Skeletal muscle satellite cell (primary cell): ENCODE data around the gene SMYD3.

Source experiments
- H3K27me3 ChIP-seq: 2 replicates; pipeline ENCODE4 v1.7.0; 2013; ENCODE audit warnings: low read length; ENCODE audit not compliant: control insufficient read depth, insufficient read depth
- H3K36me3 ChIP-seq: 2 replicates; pipeline ENCODE4 v1.7.0; 2013; ENCODE audit warnings: mild to moderate bottlenecking, control low read depth, low read length; ENCODE audit not compliant: insufficient read depth
- H3K4me1 ChIP-seq: 2 replicates; pipeline ENCODE4 v1.7.0; 2013; ENCODE audit warnings: low read length; ENCODE audit not compliant: control insufficient read depth, insufficient read depth
- H3K4me2 ChIP-seq: 2 replicates; pipeline ENCODE4 v1.7.0; 2013; ENCODE audit warnings: mild to moderate bottlenecking, low read length
- H3K4me3 ChIP-seq: 2 replicates; pipeline ENCODE4 v1.7.0; 2013; ENCODE audit warnings: low read length
- H3K9ac ChIP-seq: 2 replicates; pipeline ENCODE4 v1.7.0; 2013; ENCODE audit warnings: mild to moderate bottlenecking, low read depth, low read length, moderate library complexity
- H3K9me3 ChIP-seq: replicated peaks from 2 replicates; pipeline ENCODE4 v1.7.0; 2013; ENCODE audit warnings: mild to moderate bottlenecking, control low read depth, low read length

The SMYD3 gene

GRCh38 chr1:245805532-245805931 lies 701.5 kb downstream of the SMYD3 start:
- H3K9me3 ChIP-seq: no peaks in the 10 kb centered on the region
- no peak overlapping the region for H3K4me2 ChIP-seq
- no peaks in the 10 kb centered on the region for H3K27me3 ChIP-seq
- no peaks in the 10 kb centered on the region for H3K36me3 ChIP-seq
- H3K4me1 ChIP-seq: peaks cover 6% of the 10 kb centered on the region
- no peak overlapping the region for H3K9ac ChIP-seq
- H3K4me3 ChIP-seq: no peak overlapping the region

GRCh38 chr1:245804696-245805095 lies 702.4 kb downstream of the SMYD3 start:
- Histone ChIP-seq H3K4me3 (no peak overlapping the region), H3K4me1 (peaks cover 6% of the 10 kb centered on the region), H3K4me2 (no peak overlapping the region), H3K9ac (no peak overlapping the region), H3K9me3 (no peaks in the 10 kb centered on the region), H3K36me3 (no peaks in the 10 kb centered on the region), H3K27me3 (no peaks in the 10 kb centered on the region)

GRCh38 chr1:245803666-245804037 lies 703.4 kb downstream of the SMYD3 start:
- H3K9me3 ChIP-seq: no peaks in the 10 kb centered on the region
- H3K4me3 ChIP-seq: no peak overlapping the region
- no peak overlapping the region for H3K9ac ChIP-seq
- no peaks in the 10 kb centered on the region for H3K36me3 ChIP-seq
- H3K4me1 ChIP-seq: peaks cover 6% of the 10 kb centered on the region
- H3K27me3 ChIP-seq: no peaks in the 10 kb centered on the region
- no peak overlapping the region for H3K4me2 ChIP-seq

GRCh38 chr1:245802941-245803665 lies 704.0 kb downstream of the SMYD3 start:
- H3K9ac ChIP-seq: no peak overlapping the region
- no peak overlapping the region for H3K4me3 ChIP-seq
- H3K4me1 ChIP-seq: peaks cover 6% of the 10 kb centered on the region
- H3K36me3 ChIP-seq: no peaks in the 10 kb centered on the region
- H3K4me2 ChIP-seq: no peak overlapping the region
- no peaks in the 10 kb centered on the region for H3K9me3 ChIP-seq
- no peaks in the 10 kb centered on the region for H3K27me3 ChIP-seq

GRCh38 chr1:245800901-245801605 lies 706.0 kb downstream of the SMYD3 start:
- no peaks in the 10 kb centered on the region for H3K9me3 ChIP-seq
- no peaks in the 10 kb centered on the region for H3K4me1 ChIP-seq
- no peak overlapping the region for H3K4me3 ChIP-seq
- H3K4me2 ChIP-seq: no peak overlapping the region
- H3K9ac ChIP-seq: no peak overlapping the region
- no peaks in the 10 kb centered on the region for H3K36me3 ChIP-seq
- H3K27me3 ChIP-seq: no peaks in the 10 kb centered on the region

- no peak overlapping the region for H3K9ac ChIP-seq
- no peaks in the 10 kb centered on the region for H3K36me3 ChIP-seq
- no peak overlapping the region for H3K4me2 ChIP-seq
- no peaks in the 10 kb centered on the region for H3K27me3 ChIP-seq
- no peaks in the 10 kb centered on the region for H3K9me3 ChIP-seq
- no peaks in the 10 kb centered on the region for H3K4me1 ChIP-seq
- no peak overlapping the region for H3K4me3 ChIP-seq
These were observed 708.7 kb downstream of the SMYD3 start for GRCh38 chr1:245798349-245798711.

GRCh38 chr1:245797592-245798348 lies 709.3 kb downstream of the SMYD3 start:
- H3K27me3 ChIP-seq: no peaks in the 10 kb centered on the region
- H3K9ac ChIP-seq: no peak overlapping the region
- H3K4me1 ChIP-seq: no peaks in the 10 kb centered on the region
- no peak overlapping the region for H3K4me3 ChIP-seq
- H3K9me3 ChIP-seq: no peaks in the 10 kb centered on the region
- H3K36me3 ChIP-seq: no peaks in the 10 kb centered on the region
- H3K4me2 ChIP-seq: no peak overlapping the region

- H3K4me2 ChIP-seq: no peak overlapping the region
- H3K9ac ChIP-seq: no peak overlapping the region
- H3K4me1 ChIP-seq: peaks cover 14% of the 10 kb centered on the region
- H3K4me3 ChIP-seq: no peak overlapping the region
- no peaks in the 10 kb centered on the region for H3K27me3 ChIP-seq
- H3K9me3 ChIP-seq: no peaks in the 10 kb centered on the region
- H3K36me3 ChIP-seq: no peaks in the 10 kb centered on the region
These were observed 715.4 kb downstream of the SMYD3 start for GRCh38 chr1:245791410-245792312.

- no peaks in the 10 kb centered on the region for H3K36me3 ChIP-seq
- H3K27me3 ChIP-seq: no peaks in the 10 kb centered on the region
- H3K4me3 ChIP-seq: no peak overlapping the region
- H3K9me3 ChIP-seq: no peaks in the 10 kb centered on the region
- H3K4me1 ChIP-seq: peaks cover 14% of the 10 kb centered on the region
- no peak overlapping the region for H3K9ac ChIP-seq
- no peak overlapping the region for H3K4me2 ChIP-seq
These were observed 716.6 kb downstream of the SMYD3 start for GRCh38 chr1:245790441-245790840.

- Histone ChIP-seq H3K4me1 (peaks cover 14% of the 10 kb centered on the region), H3K9ac (no peak overlapping the region)
These were observed 718.2 kb downstream of the SMYD3 start for GRCh38 chr1:245788886-245789285.

GRCh38 chr1:245788269-245788668 lies 718.8 kb downstream of the SMYD3 start:
- H3K9ac ChIP-seq: peak overlapping the region; percentile 25
- no peaks in the 10 kb centered on the region for H3K36me3 ChIP-seq
- peak overlapping the region; percentile 68 for H3K4me2 ChIP-seq
- H3K4me1 ChIP-seq: peaks cover 14% of the 10 kb centered on the region
- H3K9me3 ChIP-seq: no peaks in the 10 kb centered on the region
- H3K27me3 ChIP-seq: no peaks in the 10 kb centered on the region
- H3K4me3 ChIP-seq: peak overlapping the region; percentile 22

More at GRCh38 chr1:245788886-245789285, 718.2 kb downstream of the SMYD3 start:
- H3K27me3 ChIP-seq: no peaks in the 10 kb centered on the region
- H3K36me3 ChIP-seq: no peaks in the 10 kb centered on the region
- H3K9me3 ChIP-seq: no peaks in the 10 kb centered on the region
- no peak overlapping the region for H3K4me2 ChIP-seq
- H3K4me3 ChIP-seq: no peak overlapping the region
